Transverse colon (tissue), 3 donors: ENCODE data around the gene PDCL3.

Experiments used
- CTCF ChIP-seq, 5 experiments: fragments of 200-600 bp in 3 of 5; fragments of 450-650 bp in 2 of 5; sonication (generic) in 3 of 5; IDR thresholded peaks; 1 replicate in 2 of 5; 2 replicates in 3 of 5; pipeline ENCODE4 v1.5.1; 2016 to 2017; ENCODE audit warnings: antibody characterized with exemption in 5 of 5, inconsistent platforms in 3 of 5, mild to moderate bottlenecking in 2 of 5, moderate library complexity in 1 of 5
- POLR2A ChIP-seq: fragments of 450-650 bp; IDR thresholded peaks from one replicate; pipeline ENCODE4 v1.6.1; 2016; ENCODE audit warnings: antibody characterized with exemption, mild to moderate bottlenecking, moderate library complexity

- TF ChIP-seq CTCF (IDR thresholded peaks at IDR 0.05): no peak
- TF ChIP-seq POLR2A: no peak
Measured at GRCh38 chr2:100599566-100599965, 36.8 kb downstream of the PDCL3 start.
